H9 (cell line): ENCODE data around the gene TMEM132C. TPM values are rescaled to one million over a fixed set of nuclear protein-coding genes. Genes with fewer than 3 reads are reported as not detected.

ENCODE experiments used
- DNase-seq: peaks from one replicate; pipeline ENCODE4 v3.0.0-alpha.2; 2017
- H2AFZ ChIP-seq: one replicate; pipeline ENCODE4 v1.6.1; 2013; ENCODE audit warnings: mild to moderate bottlenecking, low read length, control low read depth, moderate library complexity
- H2AK5ac ChIP-seq: 2 replicates; pipeline ENCODE4 v1.6.1; 2013; ENCODE audit warnings: low read length, control low read depth, mixed read lengths; ENCODE audit not compliant: insufficient read length
- H2BK120ac ChIP-seq: one replicate; pipeline ENCODE4 v1.6.1; 2013; ENCODE audit warnings: low read depth, mild to moderate bottlenecking, low read length, control low read depth, inconsistent platforms; ENCODE audit not compliant: poor library complexity, severe bottlenecking
- H2BK12ac ChIP-seq: 2 replicates; pipeline ENCODE4 v1.6.1; 2013; ENCODE audit warnings: low read length, control low read depth, mixed read lengths, low read depth; ENCODE audit not compliant: insufficient read length
- H2BK15ac ChIP-seq: 2 replicates; pipeline ENCODE4 v1.6.1; 2013; ENCODE audit warnings: low read depth, low read length, control low read depth
- H2BK20ac ChIP-seq: one replicate; pipeline ENCODE4 v1.6.1; 2013; ENCODE audit warnings: low read depth, mild to moderate bottlenecking, low read length, control low read depth, inconsistent platforms; ENCODE audit not compliant: poor library complexity, severe bottlenecking
- H2BK5ac ChIP-seq: 2 replicates; pipeline ENCODE4 v1.6.1; 2013; ENCODE audit warnings: low read length, control low read depth, mixed read lengths; ENCODE audit not compliant: insufficient read length
- H3K14ac ChIP-seq: 2 replicates; pipeline ENCODE4 v1.6.1; 2013; ENCODE audit warnings: low read length, control low read depth; ENCODE audit not compliant: insufficient read depth
- H3K18ac ChIP-seq: 2 replicates; pipeline ENCODE4 v1.6.1; 2013; ENCODE audit warnings: low read depth, mild to moderate bottlenecking, mixed read lengths, low read length, control low read depth; ENCODE audit not compliant: insufficient read length
- H3K23ac ChIP-seq: 2 replicates; pipeline ENCODE4 v1.6.1; 2013; ENCODE audit warnings: low read length, control low read depth, mixed read lengths, low read depth; ENCODE audit not compliant: insufficient read length
- H3K23me2 ChIP-seq: 2 replicates; pipeline ENCODE4 v1.6.1; 2013; ENCODE audit warnings: low read depth, mild to moderate bottlenecking, mixed read lengths, low read length, control low read depth; ENCODE audit not compliant: insufficient read length, poor library complexity, severe bottlenecking
- H3K27ac ChIP-seq: 2 replicates; pipeline ENCODE4 v1.5.1; 2013; ENCODE audit warnings: low read length, control low read depth, mixed read lengths, low read depth; ENCODE audit not compliant: insufficient read length
- H3K27me3 ChIP-seq: 2 replicates; pipeline ENCODE4 v1.6.1; 2013; ENCODE audit warnings: low read length, control low read depth, inconsistent platforms; ENCODE audit not compliant: insufficient read depth
- H3K4ac ChIP-seq: 2 replicates; pipeline ENCODE4 v1.6.1; 2013; ENCODE audit warnings: low read depth, mild to moderate bottlenecking, control low read depth, inconsistent platforms, low read length, moderate library complexity
- H3K4me1 ChIP-seq: 2 replicates; pipeline ENCODE4 v1.6.1; 2013; ENCODE audit warnings: low read length, control low read depth, inconsistent platforms; ENCODE audit not compliant: insufficient read depth
- H3K4me2 ChIP-seq: 2 replicates; pipeline ENCODE4 v1.6.1; 2013; ENCODE audit warnings: low read length, control low read depth, mixed read lengths; ENCODE audit not compliant: insufficient read length, insufficient read depth
- H3K56ac ChIP-seq: 2 replicates; pipeline ENCODE4 v1.6.1; 2013; ENCODE audit warnings: low read depth, mild to moderate bottlenecking, mixed read lengths, low read length, control low read depth; ENCODE audit not compliant: insufficient read length
- H3K79me1 ChIP-seq: 2 replicates; pipeline ENCODE4 v1.6.1; 2013; ENCODE audit warnings: low read depth, mild to moderate bottlenecking, moderate library complexity, low read length, control low read depth, inconsistent platforms; ENCODE audit not compliant: insufficient read depth, poor library complexity, severe bottlenecking
- H3K79me2 ChIP-seq: 2 replicates; pipeline ENCODE4 v1.6.1; 2013; ENCODE audit warnings: low read length, control low read depth, inconsistent platforms; ENCODE audit not compliant: insufficient read depth
- H3K9ac ChIP-seq: 2 replicates; pipeline ENCODE4 v1.6.1; 2013; ENCODE audit warnings: low read length, control low read depth, mixed read lengths; ENCODE audit not compliant: insufficient read length; ENCODE audit errors: extremely low read depth
- H3K9me3 ChIP-seq: one replicate; pipeline ENCODE4 v1.6.1; 2013; ENCODE audit warnings: low read depth, low read length, inconsistent platforms; ENCODE audit not compliant: control insufficient read depth
- H3T11ph ChIP-seq: one replicate; pipeline ENCODE4 v1.6.1; 2013; ENCODE audit warnings: mild to moderate bottlenecking, low read length, control low read depth, inconsistent platforms
- H4K20me1 ChIP-seq: one replicate; pipeline ENCODE4 v1.6.1; 2013; ENCODE audit not compliant: control insufficient read depth, insufficient read length, insufficient read depth
- H4K5ac ChIP-seq: 2 replicates; pipeline ENCODE4 v1.6.1; 2013; ENCODE audit warnings: low read depth, mild to moderate bottlenecking, mixed read lengths, low read length, control low read depth; ENCODE audit not compliant: insufficient read length
- H4K8ac ChIP-seq: replicated peaks from 2 replicates; pipeline ENCODE4 v1.6.1; 2013; ENCODE audit warnings: low read length, control low read depth, mixed read lengths, low read depth; ENCODE audit not compliant: insufficient read length
- H4K91ac ChIP-seq: 2 replicates; pipeline ENCODE4 v1.6.1; 2013; ENCODE audit warnings: low read depth, mild to moderate bottlenecking, moderate library complexity, mixed read lengths, low read length, control low read depth; ENCODE audit not compliant: insufficient read length
- H3K27ac Mint-ChIP-seq, 3 experiments: 2 replicates in 2 of 3; 3 replicates in 1 of 3; pipeline ENCODE4 v1.8.0; 2020 to 2021; ENCODE audit warnings: mixed read lengths in 3 of 3, mild to moderate bottlenecking in 1 of 3, moderate library complexity in 1 of 3
- H3K27me3 Mint-ChIP-seq: 2 replicates; pipeline ENCODE4 v1.8.0; 2021; ENCODE audit warnings: low read depth, mild to moderate bottlenecking, moderate library complexity, mixed read lengths
- H3K36me3 Mint-ChIP-seq, 3 experiments: 2 replicates in 2 of 3; 3 replicates in 1 of 3; pipeline ENCODE4 v1.8.0; 2020 to 2021; ENCODE audit warnings: low read depth in 3 of 3, mixed read lengths in 3 of 3; ENCODE audit not compliant: insufficient read depth in 1 of 3
- H3K4me1 Mint-ChIP-seq, 2 experiments: 2 replicates each; pipeline ENCODE4 v1.8.0; 2020; ENCODE audit warnings: mixed read lengths in 2 of 2
- H3K4me3 Mint-ChIP-seq, 2 experiments: 2 replicates in 1 of 2; 3 replicates in 1 of 2; pipeline ENCODE4 v1.8.0; 2020 to 2021; ENCODE audit warnings: mild to moderate bottlenecking in 2 of 2, mixed read lengths in 2 of 2, moderate library complexity in 1 of 2
- H3K9me3 Mint-ChIP-seq, 2 experiments: 2 replicates in 1 of 2; 3 replicates in 1 of 2; pipeline ENCODE4 v1.8.0; 2020; ENCODE audit warnings: mild to moderate bottlenecking in 2 of 2, mixed read lengths in 2 of 2, moderate library complexity in 1 of 2
- WGBS: extraction: QIAGEN DNeasy Blood & Tissue Kit; methylation state at CpG from one replicate; pipeline ENCODE4 v1.1.7; 2013; ENCODE audit warnings: missing lambda C conversion rate, low lambda C conversion rate, mixed read lengths; ENCODE audit not compliant: insufficient read length; ENCODE audit errors: extremely low coverage; 5-methylcytosine and 5-hydroxymethylcytosine counted together
- total RNA-seq: library from RNA; stranded (reverse); gene quantifications from 2 replicates; pipeline ENCODE4 v1.2.1, GENCODE V29; 2021
- TF ChIP-seq, protein P1 (sequence below): fragments of 200-600 bp; sonication (generic); conservative IDR thresholded peaks from 3 replicates; pipeline ENCODE4 v1.8.0; 2021; ENCODE audit warnings: antibody characterized with exemption, mild to moderate bottlenecking

TMEM132C gene
- total RNA-seq, 1 experiment from 2014 or later = 0.22 TPM

DNA sequence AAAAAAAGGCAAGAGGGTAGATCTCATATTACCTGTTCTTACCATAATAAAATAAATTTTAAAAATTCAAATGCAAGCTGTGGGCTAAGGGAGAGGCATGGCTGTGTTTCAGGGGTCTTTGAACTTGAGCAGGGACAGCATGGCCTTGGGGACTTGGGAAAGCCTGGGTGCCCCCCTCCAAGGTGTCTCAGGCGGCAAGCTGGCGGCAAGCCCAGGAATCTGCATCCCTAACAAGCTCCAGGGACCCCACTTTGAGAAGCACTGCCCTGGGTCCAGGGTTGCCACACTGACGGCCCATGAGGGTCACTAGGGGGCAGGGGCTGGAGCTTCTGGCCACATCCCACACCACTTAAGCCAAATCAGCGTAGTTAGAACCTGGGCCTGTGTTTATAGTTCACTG is 363.0 kb downstream of the TMEM132C start:
- Histone ChIP-seq H4K8ac (no peak overlapping the region), H4K5ac (no peak overlapping the region), H2AFZ (no peak overlapping the region), H3K56ac (no peak overlapping the region), H3K79me2 (no peaks in the 10 kb centered on the region), H2AK5ac (no peak overlapping the region), H3K23ac (no peak overlapping the region), H3K14ac (no peak overlapping the region), H4K91ac (no peak overlapping the region), H2BK12ac (no peak overlapping the region), H3K4ac (no peak overlapping the region), H3K4me1 (no peaks in the 10 kb centered on the region), H3K23me2 (no peaks in the 10 kb centered on the region), H3K27ac (no peak overlapping the region), H2BK20ac (no peak overlapping the region), H2BK120ac (no peak overlapping the region), H3K27me3 (no peaks in the 10 kb centered on the region), H3T11ph (no peak overlapping the region), H3K9ac (no peak overlapping the region), H2BK15ac (no peak overlapping the region), H4K20me1 (no peaks in the 10 kb centered on the region), H3K4me2 (no peak overlapping the region), H3K9me3 (no peaks in the 10 kb centered on the region), H3K79me1 (no peaks in the 10 kb centered on the region), H2BK5ac (no peak overlapping the region), H3K18ac (no peak overlapping the region)
- peaks cover 0 to 7% (median 0%) of the 10 kb centered on the region in 3 experiments; a peak in 1 of 7 replicates for H3K36me3 Mint-ChIP-seq
- WGBS = no CpG with 5 or more reads among the region's 4 CpGs
- no peak overlapping the region for H3K27ac Mint-ChIP-seq
- peaks cover 2 to 7% of the 10 kb centered on the region in 2 experiments; a peak in 4 of 5 replicates for H3K9me3 Mint-ChIP-seq
- no peak overlapping the region for H3K4me3 Mint-ChIP-seq
- DNase-seq = no peak
- H3K4me1 Mint-ChIP-seq = peaks cover 0 to 5% of the 10 kb centered on the region in 2 experiments; a peak in 2 of 4 replicates
- TF ChIP-seq, protein P1, sequence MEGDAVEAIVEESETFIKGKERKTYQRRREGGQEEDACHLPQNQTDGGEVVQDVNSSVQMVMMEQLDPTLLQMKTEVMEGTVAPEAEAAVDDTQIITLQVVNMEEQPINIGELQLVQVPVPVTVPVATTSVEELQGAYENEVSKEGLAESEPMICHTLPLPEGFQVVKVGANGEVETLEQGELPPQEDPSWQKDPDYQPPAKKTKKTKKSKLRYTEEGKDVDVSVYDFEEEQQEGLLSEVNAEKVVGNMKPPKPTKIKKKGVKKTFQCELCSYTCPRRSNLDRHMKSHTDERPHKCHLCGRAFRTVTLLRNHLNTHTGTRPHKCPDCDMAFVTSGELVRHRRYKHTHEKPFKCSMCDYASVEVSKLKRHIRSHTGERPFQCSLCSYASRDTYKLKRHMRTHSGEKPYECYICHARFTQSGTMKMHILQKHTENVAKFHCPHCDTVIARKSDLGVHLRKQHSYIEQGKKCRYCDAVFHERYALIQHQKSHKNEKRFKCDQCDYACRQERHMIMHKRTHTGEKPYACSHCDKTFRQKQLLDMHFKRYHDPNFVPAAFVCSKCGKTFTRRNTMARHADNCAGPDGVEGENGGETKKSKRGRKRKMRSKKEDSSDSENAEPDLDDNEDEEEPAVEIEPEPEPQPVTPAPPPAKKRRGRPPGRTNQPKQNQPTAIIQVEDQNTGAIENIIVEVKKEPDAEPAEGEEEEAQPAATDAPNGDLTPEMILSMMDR = no peak
- H3K27me3 Mint-ChIP-seq = peaks cover 11% of the 10 kb centered on the region
